Inferior parietal cortex (tissue), 1 donor: ENCODE results near the gene MLANA.

Experiments
- DNase-seq: peaks from one replicate; pipeline ENCODE4 v3.0.0-alpha.2; 2016; ENCODE audit errors: extremely low spot score

Gene MLANA

GRCh38 chr9:5958273-5958672 lies 67.6 kb downstream of the MLANA start:
- DNase-seq: no peak
